OCI-LY7 (cell line): Measurements from ENCODE around the gene KIF7. TPM values are rescaled to one million over a fixed set of nuclear protein-coding genes. Genes with fewer than 3 reads are reported as not detected.

Source experiments
- BruUV-seq: library from RNA; stranded (reverse); fragments of 400-500 nt; replicated peaks from 2 replicates; lab custom pipeline; 2021; lab: Mats Ljungman, UMichigan
- CTCF ChIA-PET: fragments of 300-600 bp; sonication (Branson Sonifier 250); formaldehyde crosslinking; loops from one replicate; lab custom pipeline; 2022; ENCODE audit warnings: antibody characterized with exemption; ENCODE audit not compliant: unreplicated experiment; lab: Charles Lee
- POLR2A ChIA-PET: fragments of 300-600 bp; sonication (Branson Sonifier 250); formaldehyde crosslinking; loops from one replicate; lab custom pipeline; 2022; ENCODE audit warnings: antibody characterized with exemption; lab: Charles Lee
- DNase-seq: peaks from one replicate; pipeline ENCODE4 v3.0.0-alpha.2; 2015; ENCODE audit warnings: low spot score
- H2AFZ ChIP-seq: fragments of 200-600 bp; sonication (generic), shearing (Covaris generic); 2 replicates; pipeline ENCODE4 v1.6.1; 2014; ENCODE audit warnings: mild to moderate bottlenecking, antibody characterized with exemption, low read length, moderate library complexity
- H3K27ac ChIP-seq: fragments of 200-600 bp; sonication (generic); 2 replicates; pipeline ENCODE4 v1.5.1; 2014; ENCODE audit warnings: mixed run types, low read depth, mild to moderate bottlenecking, moderate library complexity, low read length, inconsistent platforms; ENCODE audit not compliant: poor library complexity, severe bottlenecking
- H3K36me3 ChIP-seq: fragments of 200-600 bp; sonication (generic); 2 replicates; pipeline ENCODE4 v1.6.1; 2014; ENCODE audit warnings: mild to moderate bottlenecking, antibody characterized with exemption, low read length, moderate library complexity, mixed read lengths; ENCODE audit not compliant: insufficient read depth
- H3K4me1 ChIP-seq: fragments of 200-600 bp; sonication (generic); 2 replicates; pipeline ENCODE4 v1.5.1; 2014; ENCODE audit warnings: mild to moderate bottlenecking, low read length; ENCODE audit not compliant: insufficient read depth, poor library complexity, severe bottlenecking
- H3K4me2 ChIP-seq: fragments of 200-600 bp; sonication (generic); 2 replicates; pipeline ENCODE4 v1.6.1; 2014; ENCODE audit warnings: mild to moderate bottlenecking, low read length
- H3K4me3 ChIP-seq: fragments of 200-600 bp; sonication (generic); 2 replicates; pipeline ENCODE4 v1.5.1; 2014; ENCODE audit warnings: mild to moderate bottlenecking, low read depth, low read length; ENCODE audit not compliant: poor library complexity, severe bottlenecking
- H3K79me2 ChIP-seq: fragments of 200-600 bp; sonication (generic); 2 replicates; pipeline ENCODE4 v1.6.1; 2016; ENCODE audit warnings: low read depth, mild to moderate bottlenecking, low read length, moderate library complexity, mixed read lengths; ENCODE audit not compliant: insufficient read depth
- H3K9me2 ChIP-seq: fragments of 200-600 bp; sonication (generic); 2 replicates; pipeline ENCODE4 v1.6.1; 2016; ENCODE audit warnings: mild to moderate bottlenecking, low read length, mixed read lengths; ENCODE audit not compliant: insufficient read depth
- H3K9me3 ChIP-seq: fragments of 200-600 bp; sonication (generic); 2 replicates; pipeline ENCODE4 v1.6.1; 2014; ENCODE audit warnings: mild to moderate bottlenecking, mixed run types, low read length, mixed read lengths
- H4K20me1 ChIP-seq: fragments of 200-600 bp; sonication (generic); 2 replicates; pipeline ENCODE4 v1.6.1; 2014; ENCODE audit warnings: mild to moderate bottlenecking, antibody characterized with exemption, low read length, moderate library complexity, mixed read lengths; ENCODE audit not compliant: insufficient read depth
- CTCF ChIP-seq: fragments of 200-600 bp; sonication (generic); conservative IDR thresholded peaks from 2 replicates; pipeline ENCODE4 v1.5.1; 2014; ENCODE audit warnings: mild to moderate bottlenecking, antibody characterized with exemption, low read length, moderate library complexity, mixed read lengths
- EZH2phosphoT487 ChIP-seq: fragments of 200-600 bp; sonication (generic); IDR thresholded peaks from 2 replicates; pipeline ENCODE4 v1.6.1; 2018; ENCODE audit warnings: low read depth, borderline replicate concordance, mild to moderate bottlenecking, mixed run types, antibody characterized with exemption, low read length, moderate library complexity, mixed read lengths
- intact Hi-C: fragments of 100-400 bp; cut with micrococcal nuclease; formaldehyde crosslinking; loops from one replicate; pipeline ENCODE4 v1.10.0; 2022; ENCODE audit not compliant: unreplicated experiment
- total RNA-seq, 2 experiments: library from RNA; depleted of rRNA in 1 of 2; stranded (reverse); fragments of >200 nt in 1 of 2; shearing (Covaris generic) in 1 of 2; gene quantifications; 2 replicates each; pipeline ENCODE4 v1.2.3, GENCODE V29; 2014 to 2022

Gene KIF7
- total RNA-seq, 2 experiments from 2014 or later = 0.10 TPM; not detected in 1

- ChIA-PET POLR2A (no interaction called here), CTCF (no interaction called here)
- Histone ChIP-seq H3K9me2 (no peaks in the 10 kb centered on the region), H3K4me2 (no peak overlapping the region), H3K27ac (no peak overlapping the region), H3K4me1 (no peaks in the 10 kb centered on the region), H3K4me3 (no peak overlapping the region), H3K9me3 (no peaks in the 10 kb centered on the region), H2AFZ (no peak overlapping the region), H3K79me2 (no peaks in the 10 kb centered on the region), H3K36me3 (no peaks in the 10 kb centered on the region), H4K20me1 (no peaks in the 10 kb centered on the region)
- DNase-seq = no peak
- no TSS peak for BruUV-seq
- intact Hi-C loops = no loop called here
- TF ChIP-seq EZH2phosphoT487 (no peak), CTCF (no peak)
Measured at GRCh38 chr15:89668171-89668570, 12.9 kb upstream of the KIF7 start.

GRCh38 chr15:89667706-89667960, 12.4 kb upstream of the KIF7 start:
- no peak overlapping the region for H3K4me3 ChIP-seq
- intact Hi-C loops = no loop called here
- H3K9me2 ChIP-seq = no peaks in the 10 kb centered on the region
- ChIA-PET CTCF (no interaction called here), POLR2A (no interaction called here)
- no peak for TF ChIP-seq EZH2phosphoT487
- no peak for TF ChIP-seq CTCF
- no TSS peak for BruUV-seq
- H3K4me1 ChIP-seq = no peaks in the 10 kb centered on the region
- H2AFZ ChIP-seq = no peak overlapping the region
- H3K9me3 ChIP-seq = no peaks in the 10 kb centered on the region
- no peaks in the 10 kb centered on the region for H3K79me2 ChIP-seq
- no peaks in the 10 kb centered on the region for H3K36me3 ChIP-seq
- no peaks in the 10 kb centered on the region for H4K20me1 ChIP-seq
- H3K4me2 ChIP-seq = no peak overlapping the region
- H3K27ac ChIP-seq = no peak overlapping the region
- no peak for DNase-seq

- H3K4me1 ChIP-seq = no peaks in the 10 kb centered on the region
- CTCF ChIA-PET = no interaction called here
- H3K9me3 ChIP-seq = no peaks in the 10 kb centered on the region
- POLR2A ChIA-PET = no interaction called here
- H3K4me3 ChIP-seq = no peak overlapping the region
- BruUV-seq = no TSS peak
- intact Hi-C loops = no loop called here
- no peak for DNase-seq
- H3K79me2 ChIP-seq = no peaks in the 10 kb centered on the region
- no peaks in the 10 kb centered on the region for H4K20me1 ChIP-seq
- no peak overlapping the region for H2AFZ ChIP-seq
- no peak overlapping the region for H3K4me2 ChIP-seq
- no peaks in the 10 kb centered on the region for H3K36me3 ChIP-seq
- H3K27ac ChIP-seq = no peak overlapping the region
- no peak for TF ChIP-seq CTCF
- no peak for TF ChIP-seq EZH2phosphoT487
- no peaks in the 10 kb centered on the region for H3K9me2 ChIP-seq
Measured at GRCh38 chr15:89666858-89667705, 11.8 kb upstream of the KIF7 start.
